ENCODE results near the gene MTO1.

MTO1 gene

DNA sequence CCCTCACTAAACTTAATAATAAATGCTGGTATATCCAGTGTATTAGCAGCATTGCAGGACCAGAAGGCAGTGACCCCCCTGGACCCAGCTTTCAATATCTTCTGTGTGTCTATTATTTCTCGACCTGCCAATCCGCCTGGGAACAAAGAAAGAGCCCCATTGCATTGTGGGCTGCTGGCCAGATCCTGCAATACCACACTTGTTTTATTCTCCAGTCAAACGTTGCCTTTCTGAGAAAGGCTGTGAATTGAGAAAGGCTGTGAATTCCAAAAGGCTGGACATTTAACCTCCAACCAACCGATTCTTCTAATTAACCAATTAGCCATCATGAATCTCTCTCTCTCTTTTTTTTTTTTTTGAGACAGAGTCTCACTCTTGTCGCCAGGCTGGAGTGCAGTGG, 1.5 kb upstream of the MTO1 start:
- no peak overlapping the region for H3K27ac ChIP-seq (ENCODE audit: low read depth, low read length)
- H3K4me3 ChIP-seq (ENCODE audit: low read depth, low read length), result no peak overlapping the region

GRCh38 chr6:73471686-73472290, 10.3 kb downstream of the MTO1 start:
- Histone ChIP-seq H2AFZ (ENCODE audit: low read length, unreplicated experiment) (no peak overlapping the region), H3K27ac (ENCODE audit: low read depth, low read length) (no peak overlapping the region), H3K27me3 (ENCODE audit: insufficient read depth, low read length) (no peaks in the 10 kb centered on the region), H3K4me3 (ENCODE audit: low read depth, low read length) (no peak overlapping the region), H3K4me1 (ENCODE audit: control insufficient read depth, insufficient read depth, low read length, unreplicated experiment) (no peaks in the 10 kb centered on the region), H3K79me2 (ENCODE audit: control insufficient read depth, insufficient read depth, low read length, unreplicated experiment) (no peaks in the 10 kb centered on the region), H3K36me3 (ENCODE audit: insufficient read depth, low read length) (peaks cover 7% of the 10 kb centered on the region)

More for the DNA sequence above, 1.5 kb upstream of the MTO1 start:
- Histone ChIP-seq H3K4me1 (ENCODE audit: control insufficient read depth, insufficient read depth, low read length, unreplicated experiment) (peaks cover 12% of the 10 kb centered on the region), H3K79me2 (ENCODE audit: control insufficient read depth, insufficient read depth, low read length, unreplicated experiment) (peaks cover 28% of the 10 kb centered on the region), H3K36me3 (ENCODE audit: insufficient read depth, low read length) (0 out of 2 replicates have a peak, but pooled peaks cover 2% of the 10 kb centered on the region), H2AFZ (ENCODE audit: low read length, unreplicated experiment) (no peak overlapping the region), H3K27me3 (ENCODE audit: insufficient read depth, low read length) (no peaks in the 10 kb centered on the region)

GRCh38 chr6:73476723-73477122, 15.2 kb downstream of the MTO1 start:
- Histone ChIP-seq H3K36me3 (ENCODE audit: insufficient read depth, low read length) (peaks cover 3% of the 10 kb centered on the region), H3K4me3 (ENCODE audit: low read depth, low read length) (no peak overlapping the region)

DNA sequence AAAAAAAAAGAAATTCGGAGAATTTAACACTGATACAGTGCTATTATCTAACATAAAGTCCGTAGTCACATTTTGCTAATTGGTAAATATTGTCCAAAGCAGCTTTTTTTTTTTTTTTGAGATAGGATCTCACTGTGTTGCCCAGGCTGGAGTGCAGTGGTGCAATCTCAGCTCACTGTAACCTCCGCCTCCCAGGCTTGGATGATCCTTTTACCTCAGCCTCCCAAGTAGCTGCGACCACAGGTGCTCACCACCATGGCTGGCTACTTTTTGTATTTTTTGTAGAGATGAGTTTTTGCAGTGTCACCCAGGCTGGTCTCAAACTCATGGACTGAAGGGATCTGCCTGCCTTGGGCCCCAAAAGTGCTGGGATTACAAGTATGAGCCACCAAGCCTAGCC, 15.9 kb downstream of the MTO1 start:
- Histone ChIP-seq H3K4me3 (ENCODE audit: low read depth, low read length) (no peak overlapping the region), H3K36me3 (ENCODE audit: insufficient read depth, low read length) (peaks cover 9% of the 10 kb centered on the region), H3K27ac (ENCODE audit: low read depth, low read length) (no peak overlapping the region), H3K27me3 (ENCODE audit: insufficient read depth, low read length) (no peaks in the 10 kb centered on the region), H3K79me2 (ENCODE audit: control insufficient read depth, insufficient read depth, low read length, unreplicated experiment) (no peaks in the 10 kb centered on the region), H2AFZ (ENCODE audit: low read length, unreplicated experiment) (no peak overlapping the region), H3K4me1 (ENCODE audit: control insufficient read depth, insufficient read depth, low read length, unreplicated experiment) (no peaks in the 10 kb centered on the region)

More at GRCh38 chr6:73476723-73477122, 15.2 kb downstream of the MTO1 start:
- Histone ChIP-seq H3K27me3 (ENCODE audit: insufficient read depth, low read length) (no peaks in the 10 kb centered on the region), H3K27ac (ENCODE audit: low read depth, low read length) (no peak overlapping the region), H3K79me2 (ENCODE audit: control insufficient read depth, insufficient read depth, low read length, unreplicated experiment) (no peaks in the 10 kb centered on the region), H2AFZ (ENCODE audit: low read length, unreplicated experiment) (no peak overlapping the region), H3K4me1 (ENCODE audit: control insufficient read depth, insufficient read depth, low read length, unreplicated experiment) (no peaks in the 10 kb centered on the region)

DNA sequence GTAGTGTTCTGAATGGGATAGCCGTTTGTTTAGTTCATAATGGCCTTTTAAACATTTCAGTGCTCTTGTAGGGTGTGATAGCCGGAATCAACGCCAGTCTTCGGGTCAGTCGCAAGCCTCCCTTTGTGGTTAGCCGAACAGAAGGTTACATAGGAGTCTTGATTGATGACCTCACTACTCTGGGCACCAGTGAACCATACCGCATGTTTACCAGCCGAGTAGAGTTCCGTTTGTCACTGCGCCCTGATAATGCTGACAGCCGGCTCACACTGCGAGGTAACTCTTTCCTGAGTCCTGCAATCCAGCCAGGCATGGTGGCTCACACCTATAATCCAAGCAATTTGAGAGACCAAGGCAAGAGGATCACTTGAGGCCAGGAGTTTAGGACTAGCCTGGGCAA, 20.4 kb downstream of the MTO1 start:
- H3K79me2 ChIP-seq (ENCODE audit: control insufficient read depth, insufficient read depth, low read length, unreplicated experiment), result no peaks in the 10 kb centered on the region
- H3K27ac ChIP-seq (ENCODE audit: low read depth, low read length), result no peak overlapping the region
- H3K27me3 ChIP-seq (ENCODE audit: insufficient read depth, low read length), result no peaks in the 10 kb centered on the region
- no peak overlapping the region for H2AFZ ChIP-seq (ENCODE audit: low read length, unreplicated experiment)
- peaks cover 12% of the 10 kb centered on the region for H3K36me3 ChIP-seq (ENCODE audit: insufficient read depth, low read length)
- no peaks in the 10 kb centered on the region for H3K4me1 ChIP-seq (ENCODE audit: control insufficient read depth, insufficient read depth, low read length, unreplicated experiment)
- no peak overlapping the region for H3K4me3 ChIP-seq (ENCODE audit: low read depth, low read length)

DNA sequence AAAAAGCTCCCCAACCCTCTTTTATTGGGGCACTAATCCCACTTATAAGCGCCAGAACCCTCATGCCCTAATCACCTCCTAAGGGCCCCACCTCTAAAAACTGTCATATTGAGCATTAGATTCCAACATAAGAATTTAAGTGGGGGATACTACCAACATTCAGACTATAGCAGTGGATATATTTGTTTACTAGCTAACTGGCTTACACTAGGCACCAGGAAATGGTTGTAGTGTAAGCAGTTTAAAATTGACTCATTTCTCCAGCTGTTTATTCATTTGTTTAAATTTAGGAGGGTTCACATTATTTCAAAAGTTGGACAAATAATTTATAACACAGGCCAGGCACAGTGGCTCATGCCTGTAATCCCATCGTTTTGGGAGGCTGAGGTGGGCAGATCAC, 22.9 kb downstream of the MTO1 start:
- Histone ChIP-seq H3K27ac (ENCODE audit: low read depth, low read length) (no peak overlapping the region), H3K79me2 (ENCODE audit: control insufficient read depth, insufficient read depth, low read length, unreplicated experiment) (no peaks in the 10 kb centered on the region), H3K36me3 (ENCODE audit: insufficient read depth, low read length) (peaks cover 26% of the 10 kb centered on the region), H2AFZ (ENCODE audit: low read length, unreplicated experiment) (no peak overlapping the region), H3K4me1 (ENCODE audit: control insufficient read depth, insufficient read depth, low read length, unreplicated experiment) (no peaks in the 10 kb centered on the region), H3K27me3 (ENCODE audit: insufficient read depth, low read length) (no peaks in the 10 kb centered on the region), H3K4me3 (ENCODE audit: low read depth, low read length) (no peak overlapping the region)

GRCh38 chr6:73487473-73487872, 25.9 kb downstream of the MTO1 start:
- H3K36me3 ChIP-seq (ENCODE audit: insufficient read depth, low read length), result peaks cover 31% of the 10 kb centered on the region
- no peak overlapping the region for H3K4me3 ChIP-seq (ENCODE audit: low read depth, low read length)
- H3K79me2 ChIP-seq (ENCODE audit: control insufficient read depth, insufficient read depth, low read length, unreplicated experiment), result no peaks in the 10 kb centered on the region
- H3K4me1 ChIP-seq (ENCODE audit: control insufficient read depth, insufficient read depth, low read length, unreplicated experiment), result no peaks in the 10 kb centered on the region
- no peaks in the 10 kb centered on the region for H3K27me3 ChIP-seq (ENCODE audit: insufficient read depth, low read length)
- no peak overlapping the region for H3K27ac ChIP-seq (ENCODE audit: low read depth, low read length)
- H2AFZ ChIP-seq (ENCODE audit: low read length, unreplicated experiment), result no peak overlapping the region

DNA sequence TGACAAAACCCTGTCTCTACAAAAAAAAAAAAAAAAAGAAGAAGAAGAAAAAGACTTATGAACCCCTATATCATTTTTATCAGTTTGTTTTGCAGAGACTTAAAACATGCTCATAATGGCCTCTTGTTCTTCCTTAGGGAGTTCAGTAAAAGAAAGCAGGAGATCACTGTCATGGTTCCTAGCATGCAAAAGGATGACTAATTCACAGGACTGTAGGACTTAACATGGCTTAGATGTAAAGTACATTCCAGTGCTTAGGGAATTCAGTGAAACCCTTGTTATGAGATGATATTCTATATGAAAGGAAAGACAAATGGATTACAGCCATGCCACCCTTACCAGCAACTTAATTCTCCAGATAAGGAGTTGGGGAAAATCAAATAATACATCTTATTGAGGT, 29.8 kb downstream of the MTO1 start:
- Histone ChIP-seq H3K36me3 (ENCODE audit: insufficient read depth, low read length) (peaks cover 34% of the 10 kb centered on the region), H3K79me2 (ENCODE audit: control insufficient read depth, insufficient read depth, low read length, unreplicated experiment) (no peaks in the 10 kb centered on the region), H3K27me3 (ENCODE audit: insufficient read depth, low read length) (no peaks in the 10 kb centered on the region), H3K4me3 (ENCODE audit: low read depth, low read length) (no peak overlapping the region), H3K27ac (ENCODE audit: low read depth, low read length) (no peak overlapping the region), H2AFZ (ENCODE audit: low read length, unreplicated experiment) (no peak overlapping the region), H3K4me1 (ENCODE audit: control insufficient read depth, insufficient read depth, low read length, unreplicated experiment) (no peaks in the 10 kb centered on the region)

DNA sequence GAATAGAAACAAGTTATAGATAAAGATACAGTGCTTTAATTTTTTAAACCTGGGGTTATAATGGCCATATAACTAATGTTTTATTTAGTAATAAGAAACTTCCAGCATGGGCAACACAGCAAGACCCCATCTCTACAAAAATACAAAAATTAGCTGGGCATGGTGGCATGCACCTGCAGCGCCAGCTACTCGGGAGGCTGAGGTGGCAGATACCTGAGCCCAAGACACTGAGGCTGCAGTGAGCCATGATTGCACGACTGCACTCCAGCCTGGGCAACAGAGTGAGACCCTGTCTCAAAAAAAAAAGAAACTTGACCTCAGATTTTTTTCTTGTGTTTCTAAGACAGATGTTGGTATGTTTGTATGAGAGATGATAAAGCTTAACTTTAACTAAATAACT, 36.4 kb downstream of the MTO1 start:
- no peaks in the 10 kb centered on the region for H3K27me3 ChIP-seq (ENCODE audit: insufficient read depth, low read length)
- no peaks in the 10 kb centered on the region for H3K79me2 ChIP-seq (ENCODE audit: control insufficient read depth, insufficient read depth, low read length, unreplicated experiment)
- H3K4me3 ChIP-seq (ENCODE audit: low read depth, low read length), result no peak overlapping the region
- H3K36me3 ChIP-seq (ENCODE audit: insufficient read depth, low read length), result peaks cover 29% of the 10 kb centered on the region
- H3K27ac ChIP-seq (ENCODE audit: low read depth, low read length), result no peak overlapping the region
- H3K4me1 ChIP-seq (ENCODE audit: control insufficient read depth, insufficient read depth, low read length, unreplicated experiment), result no peaks in the 10 kb centered on the region
- H2AFZ ChIP-seq (ENCODE audit: low read length, unreplicated experiment), result no peak overlapping the region

GRCh38 chr6:73503027-73503772, 41.7 kb downstream of the MTO1 start:
- Histone ChIP-seq H3K27ac (ENCODE audit: low read depth, low read length) (no peak overlapping the region), H3K79me2 (ENCODE audit: control insufficient read depth, insufficient read depth, low read length, unreplicated experiment) (no peaks in the 10 kb centered on the region), H2AFZ (ENCODE audit: low read length, unreplicated experiment) (no peak overlapping the region), H3K36me3 (ENCODE audit: insufficient read depth, low read length) (peaks cover 16% of the 10 kb centered on the region), H3K27me3 (ENCODE audit: insufficient read depth, low read length) (no peaks in the 10 kb centered on the region), H3K4me3 (ENCODE audit: low read depth, low read length) (no peak overlapping the region), H3K4me1 (ENCODE audit: control insufficient read depth, insufficient read depth, low read length, unreplicated experiment) (no peaks in the 10 kb centered on the region)

GRCh38 chr6:73504160-73504559, 42.6 kb downstream of the MTO1 start:
- H3K4me3 ChIP-seq (ENCODE audit: low read depth, low read length), result no peak overlapping the region
- H3K36me3 ChIP-seq (ENCODE audit: insufficient read depth, low read length), result peaks cover 12% of the 10 kb centered on the region
- no peaks in the 10 kb centered on the region for H3K4me1 ChIP-seq (ENCODE audit: control insufficient read depth, insufficient read depth, low read length, unreplicated experiment)
- H3K79me2 ChIP-seq (ENCODE audit: control insufficient read depth, insufficient read depth, low read length, unreplicated experiment), result no peaks in the 10 kb centered on the region
- H3K27me3 ChIP-seq (ENCODE audit: insufficient read depth, low read length), result no peaks in the 10 kb centered on the region
- H3K27ac ChIP-seq (ENCODE audit: low read depth, low read length), result no peak overlapping the region
- no peak overlapping the region for H2AFZ ChIP-seq (ENCODE audit: low read length, unreplicated experiment)
